Upper lobe of left lung (tissue), 6 donors: Measurements from ENCODE around the gene GNAO1. TPM values are rescaled to one million over a fixed set of nuclear protein-coding genes. Genes with fewer than 3 reads are reported as not detected.

Experiments used
- ATAC-seq, 2 donors: fragments of 200-7000 bp; cut with Tn5 transposase; one replicate each; pipeline ENCODE4 v1.9.1; 2022; ENCODE audit warnings: mild to moderate bottlenecking in 2 of 2, moderate library complexity in 2 of 2; ENCODE audit not compliant: low FRiP score in 2 of 2
- DNase-seq, 2 donors: peaks; one replicate each; pipeline ENCODE4 v3.0.0-alpha.2; 2019 to 2020
- H3K27ac ChIP-seq, 4 donors: fragments of 200-600 bp; sonication (generic); one replicate each; pipeline ENCODE4 v1.5.1; 2016 to 2019
- H3K27me3 ChIP-seq, 4 donors: fragments of 200-600 bp; sonication (generic); one replicate each; pipeline ENCODE4 v1.5.1; 2017 to 2019
- H3K36me3 ChIP-seq, 4 donors: fragments of 200-600 bp; sonication (generic); one replicate each; pipeline ENCODE4 v1.5.1; 2016 to 2019
- H3K4me1 ChIP-seq, 4 donors: fragments of 200-600 bp; sonication (generic); one replicate each; pipeline ENCODE4 v1.5.1; 2018 to 2019
- H3K4me3 ChIP-seq, 4 donors: fragments of 200-600 bp; sonication (generic); one replicate each; pipeline ENCODE4 v1.5.1; 2017 to 2019; ENCODE audit warnings: mild to moderate bottlenecking in 2 of 4, moderate library complexity in 1 of 4
- H3K9me3 ChIP-seq, 4 donors: fragments of 200-600 bp; sonication (generic); one replicate each; pipeline ENCODE4 v1.5.1; 2018 to 2019
- CTCF ChIP-seq, 6 experiments: fragments of 450-650 bp in 4 of 6; fragments of 200-600 bp in 2 of 6; sonication (generic) in 2 of 6; IDR thresholded peaks; one replicate each; pipeline ENCODE4 v1.5.1; 2016 to 2019; ENCODE audit warnings: antibody characterized with exemption in 6 of 6
- EP300 ChIP-seq, 4 donors: sonication (generic); formaldehyde crosslinking; IDR thresholded peaks; one replicate each; pipeline ENCODE4 v1.5.1; 2017; ENCODE audit warnings: antibody characterized with exemption in 4 of 4, control low read depth in 2 of 4
- POLR2A ChIP-seq, 4 donors: fragments of 450-650 bp; IDR thresholded peaks; one replicate each; pipeline ENCODE4 v1.5.1; 2016 to 2017; ENCODE audit warnings: antibody characterized with exemption in 4 of 4, mild to moderate bottlenecking in 2 of 4
- POLR2AphosphoS5 ChIP-seq, 2 donors: sonication (generic); formaldehyde crosslinking; IDR thresholded peaks; one replicate each; pipeline ENCODE4 v1.5.1; 2017; ENCODE audit warnings: antibody characterized with exemption in 2 of 2
- WGBS, 2 donors: methylation state at CpG; one replicate each; pipeline ENCODE4 v1.1.5; 2017 to 2018; 5-methylcytosine and 5-hydroxymethylcytosine counted together
- total RNA-seq, 6 donors: library from RNA; depleted of rRNA in 4 of 6; stranded (reverse); fragments of >200 nt in 4 of 6; gene quantifications; one replicate each; pipeline versions ENCODE4 v1.1.0 to v1.2.1, GENCODE V29; 2016 to 2021
- donor health status: DM: no; HTN: no; CAD: no; lungs with moderate emphysema.
- donor health status: DM: no; HTN: yes; CAD: no; lungs with severe emphysema.

The GNAO1 gene
- total RNA-seq, 6 donors from 2014 or later, result 0.46 to 2.7 (median 0.79) TPM; not detected in 1

- no peak for TF ChIP-seq EP300 (IDR thresholded peaks at IDR 0.05)
- no peak for TF ChIP-seq POLR2AphosphoS5 (IDR thresholded peaks at IDR 0.05)
- DNase-seq (no peak), ATAC-seq (no peak)
- Histone ChIP-seq H3K9me3 (no peaks in the 10 kb centered on the region), H3K36me3 (peaks cover 9 to 79% (median 59%) of the 10 kb centered on the region in 4 donors), H3K4me3 (no peak overlapping the region), H3K4me1 (no peaks in the 10 kb centered on the region), H3K27me3 (no peaks in the 10 kb centered on the region), H3K27ac (no peak overlapping the region)
- 91 to 95% methylated on average over 21 to 26 of the region's 26 CpGs for WGBS, 2 donors
These were observed 172.7 kb downstream of the GNAO1 start for GRCh38 chr16:56363781-56364565.

GRCh38 chr16:56364865-56365264 lies 173.6 kb downstream of the GNAO1 start:
- Histone ChIP-seq H3K4me1 (no peaks in the 10 kb centered on the region), H3K4me3 (no peak overlapping the region), H3K9me3 (no peaks in the 10 kb centered on the region), H3K36me3 (peaks cover 9 to 86% (median 61%) of the 10 kb centered on the region in 4 donors), H3K27me3 (no peaks in the 10 kb centered on the region), H3K27ac (no peak overlapping the region)
- DNase-seq (no peak), ATAC-seq (no peak)
- TF ChIP-seq POLR2AphosphoS5 (IDR thresholded peaks at IDR 0.05) (no peak), POLR2A (IDR thresholded peaks at IDR 0.05) (no peak), CTCF (IDR thresholded peaks at IDR 0.05) (no peak), EP300 (IDR thresholded peaks at IDR 0.05) (no peak)
- WGBS, 2 donors, result 96 to 99% methylated on average over 4 to 8 of the region's 8 CpGs

DNA sequence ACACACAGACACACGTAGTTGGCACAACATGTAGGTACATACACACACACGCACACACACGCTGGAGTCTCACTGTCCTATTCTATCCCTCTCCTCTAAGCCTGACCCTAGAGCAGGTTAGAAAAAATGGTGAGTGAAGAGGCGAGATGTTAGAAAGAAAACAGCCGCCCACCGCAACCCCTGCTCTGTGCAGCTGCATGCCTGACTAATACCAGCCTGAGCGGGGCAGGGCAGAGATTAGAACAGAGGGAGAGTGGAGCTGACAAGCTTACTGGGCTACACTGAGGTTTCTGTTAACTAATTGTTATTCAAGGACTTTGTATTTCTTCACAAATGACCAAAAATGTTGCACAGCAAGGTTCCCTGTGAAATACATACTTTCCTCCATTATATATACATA lies 174.3 kb downstream of the GNAO1 start:
- Histone ChIP-seq H3K36me3 (peaks cover 9 to 85% (median 57%) of the 10 kb centered on the region in 4 donors), H3K4me1 (peaks cover 0 to 1% (median under 1%) of the 10 kb centered on the region in 4 donors), H3K9me3 (no peaks in the 10 kb centered on the region), H3K27me3 (no peaks in the 10 kb centered on the region), H3K27ac (no peak overlapping the region), H3K4me3 (no peak overlapping the region)
- ATAC-seq (no peak), DNase-seq (no peak)
- 73 to 83% methylated on average over 7 of the region's 7 CpGs for WGBS, 2 donors
- TF ChIP-seq POLR2AphosphoS5 (IDR thresholded peaks at IDR 0.05), result no peak
- TF ChIP-seq POLR2A (IDR thresholded peaks at IDR 0.05), result no peak
- no peak for TF ChIP-seq CTCF (IDR thresholded peaks at IDR 0.05)
- TF ChIP-seq EP300 (IDR thresholded peaks at IDR 0.05), result no peak

GRCh38 chr16:56366945-56367344 lies 175.7 kb downstream of the GNAO1 start:
- Histone ChIP-seq H3K9me3 (no peaks in the 10 kb centered on the region), H3K27me3 (no peaks in the 10 kb centered on the region), H3K27ac (no peak overlapping the region), H3K4me3 (no peak overlapping the region), H3K36me3 (peaks cover 9 to 72% (median 54%) of the 10 kb centered on the region in 4 donors), H3K4me1 (peaks cover 0 to 12% (median 3%) of the 10 kb centered on the region in 4 donors)
- no peak for TF ChIP-seq CTCF (IDR thresholded peaks at IDR 0.05)
- no peak for TF ChIP-seq POLR2AphosphoS5 (IDR thresholded peaks at IDR 0.05)
- TF ChIP-seq POLR2A (IDR thresholded peaks at IDR 0.05), result no peak
- TF ChIP-seq EP300 (IDR thresholded peaks at IDR 0.05), result no peak
- 96 to 100% methylated on average over 6 to 9 of the region's 9 CpGs for WGBS, 2 donors
- DNase-seq (no peak), ATAC-seq (no peak)

- peaks cover 0 to 12% (median 3%) of the 10 kb centered on the region in 4 donors for H3K4me1 ChIP-seq
- no peak for TF ChIP-seq POLR2A (IDR thresholded peaks at IDR 0.05)
- TF ChIP-seq EP300 (IDR thresholded peaks at IDR 0.05), result no peak
- TF ChIP-seq CTCF (IDR thresholded peaks at IDR 0.05), result no peak
- no peak for TF ChIP-seq POLR2AphosphoS5 (IDR thresholded peaks at IDR 0.05)
- 95 to 99% methylated on average over 6 of the region's 6 CpGs for WGBS, 2 donors
- H3K4me3 ChIP-seq, result no peak overlapping the region
- no peak for DNase-seq
- H3K9me3 ChIP-seq, result no peaks in the 10 kb centered on the region
- H3K36me3 ChIP-seq, result peaks cover 9 to 67% (median 46%) of the 10 kb centered on the region in 4 donors
- no peak for ATAC-seq
- H3K27me3 ChIP-seq, result no peaks in the 10 kb centered on the region
- H3K27ac ChIP-seq, result no peak overlapping the region
These were observed 176.5 kb downstream of the GNAO1 start for GRCh38 chr16:56367764-56368163.
